ENCODE measurements around the gene C17orf100.
"Not testable (repeated sequence)": the region's sequence is repeated elsewhere in the genome, so short reads cannot be mapped to it uniquely, and the experiment has no call there.

C17orf100 gene

GRCh38 chr17:6654841-6655731 is 3.5 kb downstream of the C17orf100 start:
- no peak overlapping the region for H3K4me3 ChIP-seq (replicated peaks; ENCODE audit: low read depth, low read length)
- TF ChIP-seq CTCF (IDR thresholded peaks at IDR 0.05; ENCODE audit: low read depth, low read length, missing control alignments) = no peak
- no peak for DNase-seq (ENCODE audit: extremely low read depth, low read depth)

GRCh38 chr17:6655732-6656361 is 4.3 kb downstream of the C17orf100 start:
- DNase-seq (ENCODE audit: extremely low read depth, low read depth); H3K4me3 ChIP-seq (replicated peaks; ENCODE audit: low read depth, low read length): not testable (repeated sequence)

GRCh38 chr17:6656797-6657632 is 5.5 kb downstream of the C17orf100 start:
- not testable (repeated sequence) for DNase-seq (ENCODE audit: extremely low read depth, low read depth); H3K4me3 ChIP-seq (replicated peaks; ENCODE audit: low read depth, low read length)

GRCh38 chr17:6657633-6658287 is 6.2 kb downstream of the C17orf100 start:
- H3K4me3 ChIP-seq (replicated peaks; ENCODE audit: low read depth, low read length) = no peak overlapping the region
- no peak for TF ChIP-seq CTCF (IDR thresholded peaks at IDR 0.05; ENCODE audit: low read depth, low read length, missing control alignments)
- DNase-seq (ENCODE audit: extremely low read depth, low read depth) = no peak

GRCh38 chr17:6658411-6658810 is 6.8 kb downstream of the C17orf100 start:
- not testable (repeated sequence) for DNase-seq (ENCODE audit: extremely low read depth, low read depth); H3K4me3 ChIP-seq (replicated peaks; ENCODE audit: low read depth, low read length)

GRCh38 chr17:6660101-6660500 is 8.5 kb downstream of the C17orf100 start:
- TF ChIP-seq CTCF (IDR thresholded peaks at IDR 0.05; ENCODE audit: low read depth, low read length, missing control alignments) = no peak
- no peak for DNase-seq (ENCODE audit: extremely low read depth, low read depth)
- H3K4me3 ChIP-seq (replicated peaks; ENCODE audit: low read depth, low read length) = no peak overlapping the region

- no peak for DNase-seq (ENCODE audit: extremely low read depth, low read depth)
- TF ChIP-seq CTCF (IDR thresholded peaks at IDR 0.05; ENCODE audit: low read depth, low read length, missing control alignments) = no peak
- no peak overlapping the region for H3K4me3 ChIP-seq (replicated peaks; ENCODE audit: low read depth, low read length)
Measured at GRCh38 chr17:6660805-6661463, 9.4 kb downstream of the C17orf100 start.
